Upper lobe of left lung (tissue), 6 donors: Measurements from ENCODE around the gene ELAVL2. TPM values are rescaled to one million over a fixed set of nuclear protein-coding genes. Genes with fewer than 3 reads are reported as not detected.

Experiments used
- ATAC-seq, 2 donors: fragments of 200-7000 bp; cut with Tn5 transposase; one replicate each; pipeline ENCODE4 v1.9.1; 2022; ENCODE audit warnings: mild to moderate bottlenecking in 2 of 2, moderate library complexity in 2 of 2; ENCODE audit not compliant: low FRiP score in 2 of 2
- DNase-seq, 2 donors: peaks; one replicate each; pipeline ENCODE4 v3.0.0-alpha.2; 2019 to 2020
- H3K27ac ChIP-seq, 4 donors: fragments of 200-600 bp; sonication (generic); one replicate each; pipeline ENCODE4 v1.5.1; 2016 to 2019
- H3K27me3 ChIP-seq, 4 donors: fragments of 200-600 bp; sonication (generic); one replicate each; pipeline ENCODE4 v1.5.1; 2017 to 2019
- H3K36me3 ChIP-seq, 4 donors: fragments of 200-600 bp; sonication (generic); one replicate each; pipeline ENCODE4 v1.5.1; 2016 to 2019
- H3K4me1 ChIP-seq, 4 donors: fragments of 200-600 bp; sonication (generic); one replicate each; pipeline ENCODE4 v1.5.1; 2018 to 2019
- H3K4me3 ChIP-seq, 4 donors: fragments of 200-600 bp; sonication (generic); one replicate each; pipeline ENCODE4 v1.5.1; 2017 to 2019; ENCODE audit warnings: mild to moderate bottlenecking in 2 of 4, moderate library complexity in 1 of 4
- H3K9me3 ChIP-seq, 4 donors: fragments of 200-600 bp; sonication (generic); one replicate each; pipeline ENCODE4 v1.5.1; 2018 to 2019
- CTCF ChIP-seq, 6 experiments: fragments of 450-650 bp in 4 of 6; fragments of 200-600 bp in 2 of 6; sonication (generic) in 2 of 6; IDR thresholded peaks; one replicate each; pipeline ENCODE4 v1.5.1; 2016 to 2019; ENCODE audit warnings: antibody characterized with exemption in 6 of 6
- EP300 ChIP-seq, 4 donors: sonication (generic); formaldehyde crosslinking; IDR thresholded peaks; one replicate each; pipeline ENCODE4 v1.5.1; 2017; ENCODE audit warnings: antibody characterized with exemption in 4 of 4, control low read depth in 2 of 4
- POLR2A ChIP-seq, 4 donors: fragments of 450-650 bp; IDR thresholded peaks; one replicate each; pipeline ENCODE4 v1.5.1; 2016 to 2017; ENCODE audit warnings: antibody characterized with exemption in 4 of 4, mild to moderate bottlenecking in 2 of 4
- POLR2AphosphoS5 ChIP-seq, 2 donors: sonication (generic); formaldehyde crosslinking; IDR thresholded peaks; one replicate each; pipeline ENCODE4 v1.5.1; 2017; ENCODE audit warnings: antibody characterized with exemption in 2 of 2
- WGBS, 2 donors: methylation state at CpG; one replicate each; pipeline ENCODE4 v1.1.5; 2017 to 2018; 5-methylcytosine and 5-hydroxymethylcytosine counted together
- total RNA-seq, 6 donors: library from RNA; depleted of rRNA in 4 of 6; stranded (reverse); fragments of >200 nt in 4 of 6; gene quantifications; one replicate each; pipeline versions ENCODE4 v1.1.0 to v1.2.1, GENCODE V29; 2016 to 2021
- donor health status: DM: no; HTN: no; CAD: no; lungs with moderate emphysema.
- donor health status: DM: no; HTN: yes; CAD: no; lungs with severe emphysema.

Gene ELAVL2
- total RNA-seq, 6 donors from 2014 or later = 0.27 TPM; not detected in 5

GRCh38 chr9:23789529-23790254, 36.3 kb downstream of the ELAVL2 start:
- TF ChIP-seq EP300 (IDR thresholded peaks at IDR 0.05) = no peak
- TF ChIP-seq POLR2A (IDR thresholded peaks at IDR 0.05) = no peak
- TF ChIP-seq CTCF (IDR thresholded peaks at IDR 0.05) = no peak
- TF ChIP-seq POLR2AphosphoS5 (IDR thresholded peaks at IDR 0.05) = no peak
- 75 to 82% methylated on average over 4 of the region's 4 CpGs for WGBS, 2 donors
- H3K36me3 ChIP-seq = no peaks in the 10 kb centered on the region

GRCh38 chr9:23784962-23785361, 41.1 kb downstream of the ELAVL2 start:
- ATAC-seq (no peak), DNase-seq (no peak)
- Histone ChIP-seq H3K27ac (no peak overlapping the region), H3K4me3 (no peak overlapping the region), H3K36me3 (no peaks in the 10 kb centered on the region), H3K9me3 (no peaks in the 10 kb centered on the region), H3K27me3 (no peaks in the 10 kb centered on the region), H3K4me1 (no peaks in the 10 kb centered on the region)
- no peak for TF ChIP-seq POLR2AphosphoS5 (IDR thresholded peaks at IDR 0.05)
- TF ChIP-seq CTCF (IDR thresholded peaks at IDR 0.05) = no peak
- 81 to 90% methylated on average over 1 of the region's 1 CpG for WGBS, 2 donors

More at GRCh38 chr9:23789529-23790254, 36.3 kb downstream of the ELAVL2 start:
- H3K4me1 ChIP-seq = no peaks in the 10 kb centered on the region
- no peak for ATAC-seq
- no peaks in the 10 kb centered on the region for H3K27me3 ChIP-seq
- no peaks in the 10 kb centered on the region for H3K9me3 ChIP-seq
- no peak overlapping the region for H3K4me3 ChIP-seq
- no peak overlapping the region for H3K27ac ChIP-seq
- no peak for DNase-seq

- WGBS, 2 donors = 60 to 73% methylated on average over 1 of the region's 1 CpG
- DNase-seq (no peak), ATAC-seq (no peak)
- no peaks in the 10 kb centered on the region for H3K9me3 ChIP-seq
- TF ChIP-seq POLR2AphosphoS5 (IDR thresholded peaks at IDR 0.05) = no peak
- TF ChIP-seq CTCF (IDR thresholded peaks at IDR 0.05) = no peak
- no peak for TF ChIP-seq POLR2A (IDR thresholded peaks at IDR 0.05)
- no peak for TF ChIP-seq EP300 (IDR thresholded peaks at IDR 0.05)
- no peaks in the 10 kb centered on the region for H3K27me3 ChIP-seq
- H3K4me3 ChIP-seq = no peak overlapping the region
- H3K36me3 ChIP-seq = no peaks in the 10 kb centered on the region
- no peak overlapping the region for H3K27ac ChIP-seq
- no peaks in the 10 kb centered on the region for H3K4me1 ChIP-seq
These were observed 42.5 kb downstream of the ELAVL2 start for GRCh38 chr9:23783509-23783908.

- Histone ChIP-seq H3K27ac (no peak overlapping the region), H3K4me1 (no peaks in the 10 kb centered on the region), H3K4me3 (no peak overlapping the region), H3K27me3 (no peaks in the 10 kb centered on the region), H3K36me3 (no peaks in the 10 kb centered on the region), H3K9me3 (no peaks in the 10 kb centered on the region)
- 13 to 26% methylated on average over 2 of the region's 2 CpGs for WGBS, 2 donors
- ATAC-seq (no peak), DNase-seq (no peak)
- TF ChIP-seq POLR2AphosphoS5 (IDR thresholded peaks at IDR 0.05) (no peak), CTCF (IDR thresholded peaks at IDR 0.05) (no peak), POLR2A (IDR thresholded peaks at IDR 0.05) (no peak), EP300 (IDR thresholded peaks at IDR 0.05) (no peak)
These were observed 46.8 kb downstream of the ELAVL2 start for GRCh38 chr9:23779220-23779619.

- H3K27me3 ChIP-seq = no peaks in the 10 kb centered on the region
- H3K4me1 ChIP-seq = no peaks in the 10 kb centered on the region
- DNase-seq (no peak), ATAC-seq (no peak)
- H3K9me3 ChIP-seq = no peaks in the 10 kb centered on the region
- H3K4me3 ChIP-seq = no peak overlapping the region
- 80 to 88% methylated on average over 5 of the region's 5 CpGs for WGBS, 2 donors
- TF ChIP-seq POLR2AphosphoS5 (IDR thresholded peaks at IDR 0.05) (no peak), CTCF (IDR thresholded peaks at IDR 0.05) (no peak), POLR2A (IDR thresholded peaks at IDR 0.05) (no peak), EP300 (IDR thresholded peaks at IDR 0.05) (no peak)
- H3K27ac ChIP-seq = no peak overlapping the region
- no peaks in the 10 kb centered on the region for H3K36me3 ChIP-seq
These were observed 48.7 kb downstream of the ELAVL2 start for GRCh38 chr9:23777328-23777727.
